ENCODE measurements around the gene ASAP3. TPM values are rescaled to one million over a fixed set of nuclear protein-coding genes. Genes with fewer than 3 reads are reported as not detected.

Gene ASAP3
- total and polyA plus RNA-seq, 2 of the 4 experiments (the other 2 are of a cell fraction) = 18.6 to 18.8 TPM

DNA sequence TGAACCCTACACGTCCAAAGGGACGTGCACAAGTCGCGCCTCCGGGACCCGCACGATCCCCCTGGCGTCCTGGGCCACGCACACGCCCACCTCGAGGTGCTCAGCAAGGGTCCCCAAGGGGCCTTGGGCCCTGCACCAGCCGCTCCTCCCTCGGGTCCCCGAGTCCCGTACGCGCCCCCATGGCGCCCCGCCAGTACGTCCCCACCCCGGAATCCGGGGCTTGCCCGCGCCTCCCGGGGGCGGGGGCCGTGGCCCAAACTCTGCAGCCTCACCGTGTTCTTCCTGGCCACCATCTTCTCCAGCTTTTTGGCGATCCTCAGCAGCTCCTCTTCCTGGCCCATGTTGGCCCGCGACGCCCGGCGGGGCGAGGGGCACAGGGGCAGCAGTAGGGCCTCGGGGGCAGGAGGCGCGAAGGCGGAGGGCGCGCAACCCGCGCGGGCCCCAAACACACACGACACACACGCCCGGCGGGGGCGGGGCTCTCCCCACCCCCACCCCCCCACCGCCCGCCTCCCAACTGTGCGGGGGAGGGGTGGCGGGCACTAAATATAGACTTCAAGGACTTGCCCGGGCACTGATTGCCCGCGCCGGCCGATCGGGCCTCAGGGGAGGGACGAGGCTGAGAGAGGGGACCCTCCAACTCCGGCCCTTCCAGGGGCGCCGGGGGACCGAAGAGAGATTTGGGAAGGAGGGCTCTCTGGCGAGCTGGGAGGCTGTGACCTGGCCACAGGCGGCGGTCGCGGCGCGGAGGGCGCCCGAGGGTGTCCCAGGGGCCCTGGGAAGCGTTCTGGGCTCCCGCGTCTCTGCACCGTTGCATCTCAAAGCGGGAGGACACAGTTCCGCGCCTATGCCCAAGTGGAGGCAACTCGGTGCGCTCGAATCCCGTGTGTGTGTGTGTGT is 59.4 kb downstream of the ASAP3 start, which contains the start of gene TCEA3:
TCEA3 (minus strand) TSS at position 456 of the 900 bp plus-strand sequence; CDS start at position 341, 115 bp downstream.
- peak within 1 kb of the TSS; percentile 45 for H3K4me3 ChIP-seq (ENCODE audit: insufficient read depth, low read depth, low read length)
- DNase-seq (no peak), ATAC-seq (ENCODE audit: low read depth) (peak; percentile 5; the same call in 1 of the 2 replicates)
- no peaks in the 10 kb centered on the region for H3K9me3 ChIP-seq (ENCODE audit: control insufficient read depth, insufficient read depth, low read length)
- H2AK9ac ChIP-seq (replicated peaks; ENCODE audit: low read depth, low read length, poor library complexity) = peak within 1 kb of the TSS; percentile 73
- H3K18ac ChIP-seq (ENCODE audit: low read depth, low read length) = peak within 1 kb of the TSS; percentile 46
- H4K8ac ChIP-seq (ENCODE audit: low read depth in 2 of 2, low read length in 2 of 2) = peak within 1 kb of the TSS; percentile 19 to 80; a peak in 3 of 4 replicates
- no peak within 1 kb of the TSS; the same call in 2 of the 3 replicates for H2BK15ac ChIP-seq (ENCODE audit: low read depth, low read length)
- peak within 1 kb of the TSS; percentile 31; the same call in 1 of the 2 replicates for H3K23ac ChIP-seq (ENCODE audit: low read depth, low read length)
- BruUV-seq (replicated peaks) = no TSS peak
- peaks cover 0 to 11% of the 10 kb centered on the region in 2 experiments; a peak in 2 of 4 replicates for H3K79me1 ChIP-seq (ENCODE audit: low read depth in 1 of 2, low read length in 2 of 2)
- intact Hi-C loops (cut with micrococcal nuclease) (loop anchor here (5.0 kb wide), 1 partner anchor 113 kb away; no protein-coding TSS in a partner anchor), in situ Hi-C loops (cut with MboI; ENCODE audit: low sequenced_read_pairs) (no loop called here), dilution Hi-C loops (cut with HindIII; ENCODE audit: low sequenced_read_pairs, unreplicated experiment) (loop anchor here (10.0 kb wide), 1 partner anchor 90 kb away; no protein-coding TSS in a partner anchor)
- peaks cover 19% of the 10 kb centered on the region for H3K9me1 ChIP-seq (ENCODE audit: insufficient read depth, low read length)
- H4K5ac ChIP-seq (ENCODE audit: low read depth, low read length) = peak within 1 kb of the TSS; percentile 70
- H3K27ac ChIP-seq (ENCODE audit: insufficient read depth, low read length) = no peak within 1 kb of the TSS
- H3K4me1 ChIP-seq (ENCODE audit: control insufficient read depth, insufficient read depth, low read length) = peaks cover 14% of the 10 kb centered on the region
- H3K56ac ChIP-seq (ENCODE audit: extremely low read depth, insufficient read depth, low read length) = no peak within 1 kb of the TSS
- 0 out of 2 replicates have a peak within 1 kb of the TSS, but pooled peaks have one; percentile 25 for H3K14ac ChIP-seq (replicated peaks; ENCODE audit: low read depth, low read length)
- H3K36me3 ChIP-seq (ENCODE audit: control insufficient read depth, insufficient read depth, low read length) = peaks cover 4% of the 10 kb centered on the region; the same call in 1 of the 2 replicates
- H2AFZ ChIP-seq (replicated peaks; ENCODE audit: low read length, poor library complexity) = peak within 1 kb of the TSS; percentile 87
- H3K4me2 ChIP-seq (ENCODE audit: low read depth, low read length) = peak within 1 kb of the TSS; percentile 45; the same call in 1 of the 2 replicates
- H4K20me1 ChIP-seq (ENCODE audit: insufficient read depth, low read length) = no peaks in the 10 kb centered on the region; the same call in 1 of the 2 replicates
- peak within 1 kb of the TSS; percentile 15 for H2BK5ac ChIP-seq (ENCODE audit: low read depth, low read length, poor library complexity, severe bottlenecking)
- H3K4ac ChIP-seq (ENCODE audit: low read depth, low read length) = peak within 1 kb of the TSS; percentile 63
- TF ChIP-seq BHLHE40 (IDR thresholded peaks at IDR 0.05; ENCODE audit: low read depth, low read length) (no peak), SMC3 (IDR thresholded peaks at IDR 0.05; ENCODE audit: low read depth, low read length) (no peak), RFX5 (IDR thresholded peaks at IDR 0.05; ENCODE audit: low read depth, low read length) (no peak), FOS (IDR thresholded peaks at IDR 0.05; ENCODE audit: low read depth, low read length) (no peak), MAZ (IDR thresholded peaks at IDR 0.05; ENCODE audit: borderline replicate concordance, low read depth, low read length) (no peak), RCOR1 (IDR thresholded peaks at IDR 0.05; ENCODE audit: insufficient replicate concordance, low read length) (no peak), MAFK (IDR thresholded peaks at IDR 0.05; ENCODE audit: low read depth, low read length) (no peak)
- TF ChIP-seq, protein P1, sequence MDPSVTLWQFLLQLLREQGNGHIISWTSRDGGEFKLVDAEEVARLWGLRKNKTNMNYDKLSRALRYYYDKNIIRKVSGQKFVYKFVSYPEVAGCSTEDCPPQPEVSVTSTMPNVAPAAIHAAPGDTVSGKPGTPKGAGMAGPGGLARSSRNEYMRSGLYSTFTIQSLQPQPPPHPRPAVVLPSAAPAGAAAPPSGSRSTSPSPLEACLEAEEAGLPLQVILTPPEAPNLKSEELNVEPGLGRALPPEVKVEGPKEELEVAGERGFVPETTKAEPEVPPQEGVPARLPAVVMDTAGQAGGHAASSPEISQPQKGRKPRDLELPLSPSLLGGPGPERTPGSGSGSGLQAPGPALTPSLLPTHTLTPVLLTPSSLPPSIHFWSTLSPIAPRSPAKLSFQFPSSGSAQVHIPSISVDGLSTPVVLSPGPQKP (IDR thresholded peaks at IDR 0.05; ENCODE audit: borderline replicate concordance, low read depth, low read length) = no peak
- peak within 1 kb of the TSS; percentile 39; the same call in 1 of the 2 replicates for H2BK120ac ChIP-seq (ENCODE audit: low read depth, low read length)
- H3K27me3 ChIP-seq (ENCODE audit: control insufficient read depth, insufficient read depth, low read length) = no peaks in the 10 kb centered on the region
- H3K9ac ChIP-seq (ENCODE audit: low read depth, low read length) = peak within 1 kb of the TSS; percentile 40; the same call in 1 of the 2 replicates
- peak within 1 kb of the TSS; percentile 25; the same call in 1 of the 2 replicates for H2AK5ac ChIP-seq (ENCODE audit: low read depth, low read length)
- POLR2A ChIA-PET (ENCODE audit: unreplicated experiment) = interaction anchor here (0.6 kb wide), 2 partner anchors 17 to 157 kb away, joined by 3 to 10 read pairs; no protein-coding TSS in a partner anchor
- CTCF ChIA-PET = no interaction called here
- 14% methylated on average over 30 of the region's 84 CpGs; no CpG with 5 or more reads in 1 of the 2 experiments for WGBS, 2 experiments (ENCODE audit: extremely low coverage in 2 of 2, insufficient read length in 1 of 2)
- peak within 1 kb of the TSS; percentile 9; the same call in 1 of the 2 replicates for H2BK20ac ChIP-seq (ENCODE audit: low read depth, low read length)
- H4K91ac ChIP-seq (ENCODE audit: insufficient read depth, low read depth, low read length) = peak within 1 kb of the TSS; percentile 1; the same call in 1 of the 2 replicates
